Chondrocyte (in vitro differentiated cells): Measurements from ENCODE around the gene FRMD6. TPM values are rescaled to one million over a fixed set of nuclear protein-coding genes. Genes with fewer than 3 reads are reported as not detected.
A peak's percentile ranks its signal among the peaks of the same experiment; 100 is the strongest.

Source experiments
- DNase-seq: peaks from one replicate; pipeline ENCODE4 v3.0.0; 2021; ENCODE audit warnings: mixed read lengths, low spot score
- H3K27ac Mint-ChIP-seq: one replicate; pipeline ENCODE4 v1.8.0; 2021; ENCODE audit warnings: mild to moderate bottlenecking, moderate library complexity, mixed read lengths; ENCODE audit not compliant: unreplicated experiment
- H3K27me3 Mint-ChIP-seq: 2 replicates; pipeline ENCODE4 v1.8.0; 2021; ENCODE audit warnings: low read depth, mixed read lengths
- H3K36me3 Mint-ChIP-seq: 2 replicates; pipeline ENCODE4 v1.8.0; 2021; ENCODE audit warnings: low read depth, mixed read lengths
- H3K4me1 Mint-ChIP-seq: 2 replicates; pipeline ENCODE4 v1.8.0; 2021; ENCODE audit warnings: low read depth, mild to moderate bottlenecking, mixed read lengths
- H3K4me3 Mint-ChIP-seq: one replicate; pipeline ENCODE4 v1.8.0; 2021; ENCODE audit warnings: mild to moderate bottlenecking, moderate library complexity, mixed read lengths; ENCODE audit not compliant: unreplicated experiment
- H3K9me3 Mint-ChIP-seq: 2 replicates; pipeline ENCODE4 v1.8.0; 2021; ENCODE audit warnings: low read depth, mixed read lengths
- CTCF ChIP-seq: fragments of 200-600 bp; sonication (generic); IDR thresholded peaks from 2 replicates; pipeline ENCODE4 v1.5.0; 2021; ENCODE audit warnings: antibody characterized with exemption, mild to moderate bottlenecking, moderate library complexity
- total RNA-seq: library from RNA; stranded (reverse); gene quantifications from 3 replicates; pipeline ENCODE4 v1.2.1, GENCODE V29; 2021

Gene FRMD6
- total RNA-seq, 1 donor from 2014 or later, result 135 TPM

DNA sequence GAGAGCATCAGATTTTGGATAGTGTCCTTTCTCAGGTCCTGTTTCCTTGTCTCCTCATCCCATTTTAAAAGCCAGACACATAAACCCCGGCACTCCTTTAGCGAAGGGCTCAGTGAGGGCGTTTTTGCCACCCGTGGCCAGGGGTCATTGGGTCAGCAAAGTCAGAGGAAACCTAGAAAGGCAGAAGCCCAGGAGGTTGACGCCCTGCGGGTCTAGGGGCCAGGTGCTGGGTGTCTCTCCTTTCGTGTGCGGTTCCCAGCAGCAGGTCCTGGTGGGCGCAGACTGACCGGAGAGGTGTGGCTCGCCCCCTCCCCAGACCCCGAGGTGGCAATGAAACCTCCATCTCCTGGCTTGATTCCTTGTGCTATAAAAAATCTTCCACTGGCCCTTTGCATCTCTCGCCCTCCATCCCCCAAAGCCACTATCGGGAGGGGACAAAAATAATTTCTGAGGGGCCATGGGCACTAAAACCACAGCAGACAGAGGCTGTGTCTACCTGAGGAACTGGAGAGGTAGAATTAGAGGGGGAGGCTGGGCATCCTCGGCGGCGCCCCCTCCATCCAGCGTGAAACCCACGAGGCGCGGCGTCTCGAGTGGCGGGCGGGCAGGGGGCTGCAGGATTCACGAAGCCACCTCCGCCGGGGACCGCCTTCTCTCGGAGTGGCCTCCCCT, 858 bp upstream of the FRMD6 start:
- H3K36me3 Mint-ChIP-seq, result no peaks in the 10 kb centered on the region
- H3K27me3 Mint-ChIP-seq, result no peaks in the 10 kb centered on the region
- no peak for TF ChIP-seq CTCF
- H3K4me1 Mint-ChIP-seq, result peaks cover 49% of the 10 kb centered on the region
- H3K27ac Mint-ChIP-seq, result peak overlapping the region; percentile 93
- peak overlapping the region; percentile 87 for H3K4me3 Mint-ChIP-seq
- no peak for DNase-seq
- no peaks in the 10 kb centered on the region for H3K9me3 Mint-ChIP-seq

DNA sequence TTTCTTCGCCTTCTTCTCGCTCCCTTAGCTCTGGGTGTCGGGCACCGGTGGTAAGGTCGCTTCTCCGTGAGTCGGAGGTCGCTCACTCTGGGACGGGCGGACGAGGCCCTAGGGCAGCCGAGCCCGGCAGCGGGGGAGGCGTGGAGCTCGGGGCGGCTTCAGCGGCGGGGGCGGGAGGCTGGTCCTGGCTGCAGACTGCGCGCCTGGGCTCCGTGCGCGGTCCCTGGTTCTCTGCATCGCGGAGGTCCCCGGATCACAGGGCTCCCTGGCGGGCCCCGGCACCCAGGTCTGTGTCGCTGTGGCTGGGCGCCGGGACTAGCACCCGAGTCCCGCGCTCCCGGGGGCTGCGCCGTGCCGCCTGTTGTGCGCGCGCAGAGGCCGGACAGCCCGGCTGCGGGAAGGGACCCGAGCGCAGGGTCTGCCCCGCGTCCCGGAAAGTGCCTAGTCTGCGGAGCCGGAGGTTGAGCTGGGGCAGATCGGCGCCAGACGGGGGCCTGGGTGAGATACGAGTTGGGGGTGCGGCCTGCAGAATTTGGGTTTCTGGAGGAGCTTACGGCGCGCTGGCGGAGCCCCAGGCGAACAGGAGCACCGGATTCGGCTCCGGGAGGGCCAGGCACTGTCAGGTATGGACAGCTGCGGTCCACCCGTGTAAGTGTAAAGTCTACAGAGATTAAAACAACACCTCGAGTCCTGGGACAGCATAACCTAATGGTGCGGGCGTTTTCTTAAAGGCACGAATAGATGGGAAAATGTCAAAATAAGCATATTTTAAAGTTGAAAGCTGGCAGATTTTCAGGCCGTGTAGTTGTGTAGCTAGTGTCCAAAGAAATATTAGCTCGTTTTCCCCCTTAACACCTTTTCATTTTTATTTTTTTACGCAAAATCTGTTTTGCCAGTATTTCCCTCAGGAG, 713 bp downstream of the FRMD6 start:
- peaks cover 4% of the 10 kb centered on the region for H3K36me3 Mint-ChIP-seq
- peak overlapping the region; percentile 93 for H3K27ac Mint-ChIP-seq
- DNase-seq, result no peak
- peaks cover 63% of the 10 kb centered on the region for H3K4me1 Mint-ChIP-seq
- H3K4me3 Mint-ChIP-seq, result peak overlapping the region; percentile 81
- H3K9me3 Mint-ChIP-seq, result no peaks in the 10 kb centered on the region
- no peaks in the 10 kb centered on the region for H3K27me3 Mint-ChIP-seq
- TF ChIP-seq CTCF, result peak; percentile 62

- no peaks in the 10 kb centered on the region for H3K9me3 Mint-ChIP-seq
- peaks cover 69% of the 10 kb centered on the region for H3K4me1 Mint-ChIP-seq
- TF ChIP-seq CTCF, result peak; percentile 78
- DNase-seq, result no peak
- peak overlapping the region; percentile 81 for H3K4me3 Mint-ChIP-seq
- peaks cover 4% of the 10 kb centered on the region for H3K36me3 Mint-ChIP-seq
- H3K27ac Mint-ChIP-seq, result peak overlapping the region; percentile 93
- no peaks in the 10 kb centered on the region for H3K27me3 Mint-ChIP-seq
Observed at GRCh38 chr14:51653079-51653774, 1.5 kb downstream of the FRMD6 start.

DNA sequence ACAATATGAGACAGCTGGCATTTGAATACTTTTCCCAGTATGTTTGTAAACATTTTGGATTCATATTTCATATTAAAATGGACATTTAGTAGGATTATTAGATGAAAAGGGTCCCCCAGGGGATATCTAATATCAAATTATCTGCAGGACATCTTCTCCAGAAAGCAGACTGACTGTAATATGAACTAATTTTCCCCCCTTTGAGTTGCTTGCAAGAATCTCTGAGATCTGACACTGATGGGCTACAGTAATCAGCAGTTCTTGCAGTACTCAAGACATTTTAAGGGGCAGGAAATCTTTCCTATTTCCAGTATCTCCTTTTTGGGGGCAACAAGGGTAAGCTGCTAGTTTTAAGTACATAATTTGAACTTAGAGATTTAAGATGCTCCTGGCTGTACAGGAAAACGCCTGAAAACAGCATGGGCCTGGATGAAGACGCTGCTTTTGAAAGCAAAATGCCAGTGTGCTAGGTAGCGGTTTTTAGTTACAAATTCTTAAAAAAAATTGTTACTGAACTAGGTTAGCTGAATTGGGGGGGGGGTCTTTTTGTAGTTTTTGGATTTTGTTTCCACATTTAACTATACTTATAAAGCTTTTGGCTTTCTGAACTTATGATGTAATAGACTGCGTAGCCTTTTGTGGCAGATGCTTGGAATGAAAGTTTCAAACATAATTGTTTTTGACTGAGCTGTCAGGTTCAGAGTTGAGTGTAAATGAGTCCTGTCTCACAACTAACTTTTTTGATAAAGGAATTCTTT, 2.2 kb downstream of the FRMD6 start:
- no peak for DNase-seq
- H3K4me1 Mint-ChIP-seq, result peaks cover 69% of the 10 kb centered on the region
- peaks cover 6% of the 10 kb centered on the region for H3K36me3 Mint-ChIP-seq
- H3K27me3 Mint-ChIP-seq, result no peaks in the 10 kb centered on the region
- H3K9me3 Mint-ChIP-seq, result no peaks in the 10 kb centered on the region
- peak overlapping the region; percentile 81 for H3K4me3 Mint-ChIP-seq
- peak overlapping the region; percentile 93 for H3K27ac Mint-ChIP-seq
- no peak for TF ChIP-seq CTCF
